ENCODE measurements around the gene EPS8L2.
"Not testable (repeated sequence)": the region's sequence is repeated elsewhere in the genome, so short reads cannot be mapped to it uniquely, and the experiment has no call there.

EPS8L2 gene

GRCh38 chr11:726278-727220, 20.5 kb downstream of the EPS8L2 start:
- peak; percentile 55 for DNase-seq

GRCh38 chr11:727281-727701, 21.3 kb downstream of the EPS8L2 start:
- no peak for DNase-seq

GRCh38 chr11:727859-728748, 22.1 kb downstream of the EPS8L2 start:
- peak; percentile 84 for DNase-seq

GRCh38 chr11:728901-729491, 23.0 kb downstream of the EPS8L2 start:
- no peak for DNase-seq

GRCh38 chr11:729492-730074, 23.6 kb downstream of the EPS8L2 start:
- DNase-seq: no peak

GRCh38 chr11:733072-733471, 27.0 kb downstream of the EPS8L2 start:
- no peak for DNase-seq

GRCh38 chr11:734541-734940, 28.5 kb downstream of the EPS8L2 start:
- not testable (repeated sequence) for DNase-seq

GRCh38 chr11:737366-737765, 31.3 kb downstream of the EPS8L2 start:
- no peak for DNase-seq

GRCh38 chr11:737899-738298, 31.9 kb downstream of the EPS8L2 start:
- DNase-seq: not testable (repeated sequence)

- no peak for DNase-seq
Observed at GRCh38 chr11:742156-742546, 36.1 kb downstream of the EPS8L2 start.

GRCh38 chr11:742571-743201, 36.7 kb downstream of the EPS8L2 start:
- DNase-seq: no peak

- DNase-seq: no peak
Observed at GRCh38 chr11:745428-745827, 39.4 kb downstream of the EPS8L2 start.

- no peak for DNase-seq
Observed at GRCh38 chr11:746289-747157, 40.5 kb downstream of the EPS8L2 start.

- peak; percentile 88 for DNase-seq
Observed at GRCh38 chr11:747158-748006, 41.4 kb downstream of the EPS8L2 start, which contains the start of gene TALDO1. TALDO1 (plus strand) TSS chr11:747464; CDS start chr11:747482, 18 bp downstream.

GRCh38 chr11:748007-748359, 42.0 kb downstream of the EPS8L2 start:
- no peak for DNase-seq

GRCh38 chr11:749731-750130, 43.7 kb downstream of the EPS8L2 start:
- DNase-seq: no peak

GRCh38 chr11:760236-760635, 54.2 kb downstream of the EPS8L2 start:
- no peak for DNase-seq

- DNase-seq: no peak
Observed at GRCh38 chr11:761526-762108, 55.6 kb downstream of the EPS8L2 start.

GRCh38 chr11:762421-763072, 56.5 kb downstream of the EPS8L2 start:
- DNase-seq: no peak

Measured in CD4-positive, alpha-beta T cell treated with Interleukin-12 subunit alpha and Interleukin-12 subunit beta, for 1 hour (primary cell).